GM12878 (cell line): ENCODE measurements around the gene PPP2R3B. TPM values are rescaled to one million over a fixed set of nuclear protein-coding genes. Genes with fewer than 3 reads are reported as not detected.

Source experiments
- ATAC-seq: fragments of 200-7000 bp; cut with Tn5 transposase; 3 replicates; pipeline ENCODE4 v1.9.1; 2020; ENCODE audit warnings: mild to moderate bottlenecking, moderate library complexity
- BruUV-seq: library from RNA; stranded (reverse); fragments of 400-500 nt; replicated peaks from 2 replicates; lab custom pipeline; 2021; lab: Mats Ljungman, UMichigan
- CTCF ChIA-PET: fragments of 300-600 bp; sonication (Branson Sonifier 250); formaldehyde crosslinking; extraction: SDS; loops from one replicate; lab custom pipeline; 2021; ENCODE audit warnings: inconsistent platforms; lab: Yijun Ruan, JAX
- POLR2A ChIA-PET: fragments of 350-600 bp; formaldehyde crosslinking; extraction: SDS; loops from one replicate; lab custom pipeline; 2021; ENCODE audit warnings: inconsistent platforms; lab: Charles Lee
- RAD21 ChIA-PET: fragments of 300-600 bp; sonication (Branson Sonifier 250); formaldehyde crosslinking; loops from one replicate; lab custom pipeline; 2023; ENCODE audit warnings: antibody characterized with exemption; ENCODE audit not compliant: unreplicated experiment; lab: Charles Lee
- SMC1A ChIA-PET: fragments of 300-600 bp; sonication (Branson Sonifier 250); formaldehyde crosslinking; loops from one replicate; lab custom pipeline; 2023; ENCODE audit not compliant: unreplicated experiment, uncharacterized antibody; lab: Charles Lee
- DNase-seq: peaks from one replicate; pipeline ENCODE4 v3.0.0-alpha.2; 2011; ENCODE audit warnings: low read depth, low spot score
- FAIRE-seq: peaks from 3 replicates; lab custom pipeline; 2011; peaks lifted over from hg19 to GRCh38; lab: Jason Lieb, UNC
- H2AFZ ChIP-seq: 2 replicates; pipeline ENCODE4 v1.6.0; 2011; ENCODE audit warnings: low read depth, low read length, control low read depth; ENCODE audit not compliant: control insufficient read depth
- H3K27ac ChIP-seq: 2 replicates; pipeline ENCODE4 v1.5.1; 2011; ENCODE audit warnings: control low read depth; ENCODE audit not compliant: control insufficient read depth, insufficient read depth
- H3K27me3 ChIP-seq, 2 experiments: replicated peaks in 1 of 2; 2 replicates each; pipeline versions ENCODE4 v1.6.0 to v1.6.1; 2011; ENCODE audit warnings: low read length in 1 of 2; ENCODE audit not compliant: control insufficient read depth in 2 of 2, insufficient read depth in 2 of 2
- H3K36me3 ChIP-seq, 2 experiments: 2 replicates each; pipeline ENCODE4 v1.5.1; 2011; ENCODE audit warnings: low read length in 1 of 2; ENCODE audit not compliant: control insufficient read depth in 2 of 2, insufficient read depth in 2 of 2
- H3K4me1 ChIP-seq: 2 replicates; pipeline ENCODE4 v1.6.1; 2011; ENCODE audit warnings: mild to moderate bottlenecking, low read length, moderate library complexity, mixed read lengths; ENCODE audit not compliant: control insufficient read depth, insufficient read depth
- H3K4me2 ChIP-seq: 2 replicates; pipeline ENCODE4 v1.6.0; 2011; ENCODE audit warnings: control low read depth; ENCODE audit not compliant: control insufficient read depth, insufficient read depth
- H3K4me3 ChIP-seq: fragments of 200-600 bp; sonication (generic); 2 replicates; pipeline ENCODE4 v1.5.1; 2016
- H3K79me2 ChIP-seq: 2 replicates; pipeline ENCODE4 v1.6.0; 2011; ENCODE audit warnings: low read length; ENCODE audit not compliant: control insufficient read depth, insufficient read depth
- H3K9ac ChIP-seq: 2 replicates; pipeline ENCODE4 v1.8.0; 2011; ENCODE audit warnings: low read length, control low read depth, mixed read lengths; ENCODE audit not compliant: control insufficient read depth, insufficient read depth
- H3K9me3 ChIP-seq: replicated peaks from 3 replicates; pipeline ENCODE4 v1.5.1; 2011; ENCODE audit warnings: mild to moderate bottlenecking, low read length; ENCODE audit not compliant: control insufficient read depth, insufficient read depth
- H4K20me1 ChIP-seq: 2 replicates; pipeline ENCODE4 v1.6.0; 2011; ENCODE audit not compliant: control insufficient read depth, insufficient read depth
- ASH2L ChIP-seq: fragments of 300-600, 200-600 bp; sonication (generic); IDR thresholded peaks from 2 replicates; pipeline ENCODE4 v1.6.1; 2017; ENCODE audit warnings: low read depth, mild to moderate bottlenecking, borderline replicate concordance
- DPF2 ChIP-seq: fragments of 450-650 bp; IDR thresholded peaks from 2 replicates; pipeline ENCODE4 v1.6.1; 2017; ENCODE audit warnings: mild to moderate bottlenecking
- EP300 ChIP-seq, 2 experiments: fragments of 150-350 bp in 1 of 2; IDR thresholded peaks; 2 replicates each; pipeline ENCODE4 v1.6.1; 2011 to 2012; ENCODE audit warnings: low read depth in 2 of 2, low read length in 2 of 2, borderline replicate concordance in 1 of 2, improper control_type of control experiment in 1 of 2, inconsistent platforms in 1 of 2; ENCODE audit not compliant: control insufficient read depth in 1 of 2
- ETV6 ChIP-seq, 2 experiments: fragments of 450-650 bp in 1 of 2; IDR thresholded peaks in 1 of 2; conservative IDR thresholded peaks in 1 of 2; 2 replicates each; pipeline ENCODE4 v1.6.1; 2014; ENCODE audit warnings: antibody characterized with exemption in 1 of 2, borderline replicate concordance in 1 of 2, low read depth in 1 of 2, mild to moderate bottlenecking in 1 of 2, moderate library complexity in 1 of 2
- RAD51 ChIP-seq: fragments of 450-650 bp; IDR thresholded peaks from 2 replicates; pipeline ENCODE4 v1.6.1; 2016; ENCODE audit warnings: moderate library complexity, mild to moderate bottlenecking, inconsistent platforms
- RFX5 ChIP-seq: IDR thresholded peaks from 2 replicates; pipeline ENCODE4 v1.6.1; 2011; ENCODE audit warnings: low read depth, low read length, improper control_type of control experiment
- RUNX3 ChIP-seq: IDR thresholded peaks from 2 replicates; pipeline ENCODE4 v1.6.1; 2012; ENCODE audit warnings: low read length, inconsistent platforms
- YY1 ChIP-seq: IDR thresholded peaks from 2 replicates; pipeline ENCODE4 v1.6.1; 2011; ENCODE audit warnings: low read depth, mild to moderate bottlenecking, low read length
- WGBS: methylation state at CpG from one replicate; pipeline ENCODE4 v1.1.6; 2016; ENCODE audit warnings: low lambda C conversion rate; ENCODE audit not compliant: insufficient replicate concordance, insufficient coverage; ENCODE audit errors: missing lambda C conversion rate; 5-methylcytosine and 5-hydroxymethylcytosine counted together
- in situ Hi-C: fragments of 300-500 bp; cut with MboI; formaldehyde crosslinking; loops from 9 replicates; pipeline ENCODE4 v1.14.3; 2018; ENCODE audit warnings: mixed read lengths
- intact Hi-C: fragments of 100-400 bp; cut with micrococcal nuclease; formaldehyde crosslinking; loops from one replicate; pipeline ENCODE4 v1.14.2; 2022; ENCODE audit not compliant: unreplicated experiment
- polyA plus RNA-seq, 11 experiments: library from polyadenylated mRNA; depleted of rRNA in 4 of 11; unstranded in 6 of 11; stranded (reverse) in 5 of 11; fragments of >200 nt; fragmentation: Nextera tagmentation in 4 of 11; fragmentation: Illumina TruSeq in 1 of 11; extraction: Ambion mirVana in 4 of 11; extraction: Trizol in 1 of 11; gene quantifications; 1 replicate in 1 of 11; 2 replicates in 10 of 11; pipeline versions ENCODE4 v1.2.1 to v1.2.3, GENCODE V29; 2011 to 2016; ENCODE audit warnings: inconsistent platforms in 2 of 11, missing spikeins in 2 of 11, low read depth in 1 of 11
- total RNA-seq, 4 experiments: library from RNA; depleted of rRNA in 3 of 4; stranded (reverse); fragments of >200 nt in 3 of 4; fragmentation: Illumina TruSeq in 1 of 4; extraction: Trizol in 1 of 4; gene quantifications; 2 replicates each; pipeline versions ENCODE4 v1.2.1 to v1.2.3, GENCODE V29; 2013 to 2021

The PPP2R3B gene
- total and polyA plus RNA-seq, 10 of the 15 experiments (the other 5 are each of a cell fraction or from before 2014, with no cell fraction given): 0.11 to 34.3 (median 9.7) TPM; not detected in 1

GRCh38 chrX:391717-392574 lies 5.2 kb upstream of the PPP2R3B start:
- Histone ChIP-seq H4K20me1 (no peaks in the 10 kb centered on the region), H3K9ac (no peak overlapping the region), H3K4me1 (no peaks in the 10 kb centered on the region), H3K4me3 (no peak overlapping the region), H3K9me3 (no peaks in the 10 kb centered on the region; the same call in 2 of the 3 replicates), H3K36me3 (no peaks in the 10 kb centered on the region), H3K27ac (no peak overlapping the region), H3K4me2 (no peak overlapping the region), H3K79me2 (no peaks in the 10 kb centered on the region), H2AFZ (no peak overlapping the region), H3K27me3 (no peaks in the 10 kb centered on the region)
- WGBS: 89% methylated on average over 34 of the region's 34 CpGs
- no peak for TF ChIP-seq EP300 (IDR thresholded peaks at IDR 0.05; ENCODE audit: borderline replicate concordance in 1 of 2, control insufficient read depth in 1 of 2, low read depth in 2 of 2, low read length in 2 of 2)
- no peak for TF ChIP-seq ASH2L
- SMC1A ChIA-PET: no interaction called here
- DNase-seq (no peak), ATAC-seq (no peak), FAIRE-seq (no peak)
- CTCF ChIA-PET: no interaction called here
- RAD21 ChIA-PET: no interaction called here
- POLR2A ChIA-PET: no interaction called here
- intact Hi-C loops: no loop called here
- in situ Hi-C loops: no loop called here
- BruUV-seq: no TSS peak

- ChIA-PET SMC1A (no interaction called here), POLR2A (no interaction called here), RAD21 (no interaction called here), CTCF (no interaction called here)
- Histone ChIP-seq H4K20me1 (no peaks in the 10 kb centered on the region), H2AFZ (no peak overlapping the region), H3K9me3 (no peaks in the 10 kb centered on the region; the same call in 2 of the 3 replicates), H3K27ac (no peak overlapping the region), H3K4me3 (no peak overlapping the region), H3K79me2 (no peaks in the 10 kb centered on the region; the same call in 1 of the 2 replicates), H3K36me3 (no peaks in the 10 kb centered on the region), H3K4me2 (no peak overlapping the region), H3K27me3 (no peaks in the 10 kb centered on the region), H3K9ac (no peak overlapping the region), H3K4me1 (no peaks in the 10 kb centered on the region)
- intact Hi-C loops: no loop called here
- BruUV-seq: no TSS peak
- TF ChIP-seq DPF2 (no peak), RAD51 (no peak), RFX5 (no peak), YY1 (no peak), ETV6 (conservative IDR thresholded peaks at IDR 0.05 in 1 of 2, IDR thresholded peaks at IDR 0.05 in 1 of 2; ENCODE audit: borderline replicate concordance in 1 of 2, low read depth in 1 of 2) (no peak), RUNX3 (no peak)
- WGBS: 80% methylated on average over 13 of the region's 13 CpGs
- no peak for FAIRE-seq
- DNase-seq: no peak
- in situ Hi-C loops: no loop called here
- no peak for ATAC-seq
These were observed 3.8 kb upstream of the PPP2R3B start for GRCh38 chrX:390459-390858.
